ENCODE results near the gene CTCF. TPM values are rescaled to one million over a fixed set of nuclear protein-coding genes. Genes with fewer than 3 reads are reported as not detected.
A peak's percentile ranks its signal among the peaks of the same experiment; 100 is the strongest.

CTCF gene
- total RNA-seq, 2 donors from 2014 or later: 24.5 to 31.6 TPM

DNA sequence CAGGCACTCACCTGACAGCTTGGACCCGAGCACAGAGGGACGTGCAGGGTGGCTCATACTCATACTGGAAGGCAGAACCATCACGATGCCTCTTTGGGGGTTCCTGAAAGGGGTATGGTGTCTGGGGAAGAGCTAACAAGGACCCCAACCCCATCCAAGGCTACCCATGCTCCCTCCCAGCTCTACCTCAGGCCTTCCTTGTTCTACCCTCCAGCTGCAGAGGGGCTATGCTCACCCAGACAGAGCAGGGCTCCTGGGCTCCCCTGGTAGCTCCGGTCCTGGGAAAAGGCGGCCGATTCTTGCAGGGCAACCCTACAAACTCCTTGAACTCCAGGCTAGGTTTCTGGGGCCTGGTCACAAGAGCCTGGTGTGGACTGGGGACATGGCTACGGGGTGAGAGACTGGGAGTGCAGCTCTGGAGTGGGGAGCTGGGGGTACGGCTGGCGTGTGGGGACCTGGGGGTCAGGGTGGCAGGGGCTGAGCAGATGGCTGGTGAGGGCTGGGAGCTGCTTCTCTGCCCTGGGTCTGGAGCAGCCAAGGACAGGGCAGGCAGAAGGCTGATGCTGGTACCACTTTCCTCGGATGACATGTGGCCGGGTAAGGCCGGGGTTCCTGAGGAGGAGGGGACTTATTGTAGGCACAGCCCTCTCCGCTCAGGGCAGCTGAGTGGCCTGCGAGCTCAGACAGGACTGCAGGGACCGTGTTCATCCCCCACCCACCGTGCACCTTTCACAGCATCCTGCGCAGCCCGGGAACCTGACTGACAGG lies 95.6 kb downstream of the CTCF start:
- TF ChIP-seq, protein P1, sequence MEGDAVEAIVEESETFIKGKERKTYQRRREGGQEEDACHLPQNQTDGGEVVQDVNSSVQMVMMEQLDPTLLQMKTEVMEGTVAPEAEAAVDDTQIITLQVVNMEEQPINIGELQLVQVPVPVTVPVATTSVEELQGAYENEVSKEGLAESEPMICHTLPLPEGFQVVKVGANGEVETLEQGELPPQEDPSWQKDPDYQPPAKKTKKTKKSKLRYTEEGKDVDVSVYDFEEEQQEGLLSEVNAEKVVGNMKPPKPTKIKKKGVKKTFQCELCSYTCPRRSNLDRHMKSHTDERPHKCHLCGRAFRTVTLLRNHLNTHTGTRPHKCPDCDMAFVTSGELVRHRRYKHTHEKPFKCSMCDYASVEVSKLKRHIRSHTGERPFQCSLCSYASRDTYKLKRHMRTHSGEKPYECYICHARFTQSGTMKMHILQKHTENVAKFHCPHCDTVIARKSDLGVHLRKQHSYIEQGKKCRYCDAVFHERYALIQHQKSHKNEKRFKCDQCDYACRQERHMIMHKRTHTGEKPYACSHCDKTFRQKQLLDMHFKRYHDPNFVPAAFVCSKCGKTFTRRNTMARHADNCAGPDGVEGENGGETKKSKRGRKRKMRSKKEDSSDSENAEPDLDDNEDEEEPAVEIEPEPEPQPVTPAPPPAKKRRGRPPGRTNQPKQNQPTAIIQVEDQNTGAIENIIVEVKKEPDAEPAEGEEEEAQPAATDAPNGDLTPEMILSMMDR (IDR thresholded peaks at IDR 0.05): no peak
- no peak for DNase-seq (ENCODE audit: low spot score)

DNA sequence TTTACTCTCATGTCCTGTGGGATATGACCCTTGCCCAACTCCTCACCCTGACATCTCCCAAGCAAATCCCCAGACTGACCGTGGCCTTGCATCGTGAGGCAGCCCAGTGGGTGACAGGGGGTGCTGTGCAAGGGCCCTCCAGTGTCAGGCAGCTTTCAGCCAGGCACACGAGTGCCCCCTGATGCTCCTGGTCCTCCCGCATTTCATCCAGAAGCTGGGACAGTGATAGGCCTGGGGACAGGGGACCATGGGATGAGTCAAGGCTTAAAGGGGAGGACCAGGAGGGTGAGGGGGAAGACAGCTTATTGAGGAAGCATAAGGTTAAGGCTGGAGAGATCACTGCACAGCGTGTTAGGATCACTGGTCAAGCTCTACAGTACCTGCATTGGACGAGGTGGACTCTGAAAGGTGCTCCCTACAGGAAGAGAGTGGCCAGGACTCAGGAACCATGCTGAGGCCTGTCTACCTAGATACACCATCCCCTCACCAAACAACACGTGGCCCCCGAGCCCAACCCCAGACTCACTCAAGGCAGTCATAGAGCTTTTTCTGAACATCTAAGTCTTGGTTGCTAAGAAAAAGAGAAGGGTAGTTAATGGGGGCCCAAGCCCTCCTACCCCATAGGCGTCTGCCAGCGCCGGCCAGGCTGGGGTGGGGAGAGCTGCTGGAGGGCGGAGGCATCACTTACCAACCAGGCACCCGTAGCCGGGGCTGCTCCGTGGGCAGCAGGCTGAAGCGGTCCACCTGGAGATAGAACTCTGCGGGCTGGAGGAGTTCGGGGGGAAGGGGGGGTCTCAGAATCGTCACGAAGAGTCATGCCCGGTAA lies 96.7 kb downstream of the CTCF start:
- DNase-seq (ENCODE audit: low spot score): no peak
- H3K4me3 ChIP-seq: peak overlapping the region; percentile 82 to 88
- peaks cover 0 to 22% of the 10 kb centered on the region in 2 donors for H3K4me1 ChIP-seq
- no peaks in the 10 kb centered on the region for H3K9me3 ChIP-seq
- no peaks in the 10 kb centered on the region for H3K36me3 ChIP-seq
- TF ChIP-seq, protein P1 (IDR thresholded peaks at IDR 0.05): no peak
- peaks cover 4 to 5% of the 10 kb centered on the region in 2 donors for H3K27me3 ChIP-seq
- peak overlapping the region in 1 of 2 donors; percentile 95 for H3K27ac ChIP-seq

More for the DNA sequence above, 95.6 kb downstream of the CTCF start:
- peaks cover 5 to 7% of the 10 kb centered on the region in 2 donors for H3K27me3 ChIP-seq
- H3K9me3 ChIP-seq: no peaks in the 10 kb centered on the region
- H3K4me3 ChIP-seq: no peak overlapping the region
- no peaks in the 10 kb centered on the region for H3K36me3 ChIP-seq
- no peak overlapping the region for H3K27ac ChIP-seq
- peaks cover 0 to 30% of the 10 kb centered on the region in 2 donors for H3K4me1 ChIP-seq

DNA sequence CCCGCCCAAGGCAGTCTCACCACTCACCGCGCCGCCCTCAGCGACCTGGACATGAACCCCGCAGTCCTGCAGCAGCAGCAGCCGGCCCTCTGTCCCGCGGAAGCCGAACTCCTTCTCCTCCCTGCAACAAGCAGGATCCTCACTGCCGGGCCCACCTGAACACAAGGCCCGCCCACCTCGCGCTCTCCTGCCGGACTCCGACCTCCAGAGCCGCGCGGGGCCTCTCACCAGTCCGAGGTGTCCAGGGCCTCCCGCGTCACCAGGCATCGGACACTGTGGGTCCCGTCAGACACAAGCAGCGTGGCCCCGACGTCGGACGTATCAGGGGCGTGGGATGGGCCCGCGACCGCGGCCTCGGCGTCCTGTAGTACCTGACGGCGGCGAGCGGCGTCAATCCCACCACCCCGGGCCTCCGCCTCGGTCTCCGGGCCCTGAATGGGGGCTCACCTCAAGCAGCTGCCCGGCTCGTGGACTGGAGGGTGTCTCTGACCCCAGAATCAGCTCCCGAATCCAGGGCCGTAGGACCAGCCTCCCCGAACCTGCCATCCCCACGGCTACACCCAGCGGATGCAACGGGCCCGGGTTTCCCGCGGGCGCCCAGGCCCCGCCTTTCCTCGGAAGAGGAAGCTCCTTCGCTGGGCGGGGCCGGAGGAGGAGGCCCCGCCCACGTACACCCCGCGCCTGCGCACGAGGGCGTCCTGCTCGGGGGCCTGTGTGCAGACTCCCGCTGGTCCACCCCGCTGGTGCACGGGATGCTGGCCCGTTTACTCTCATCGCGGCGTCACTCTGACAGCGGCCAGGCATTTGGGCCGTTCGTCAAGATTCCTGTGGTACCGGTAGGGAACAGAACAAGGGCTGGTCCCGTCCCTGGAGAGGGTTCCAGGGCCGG lies 97.6 kb downstream of the CTCF start, which contains the start of gene ACD:
Gene ACD, minus strand, starts transcription at position 586 of the 889 bp plus-strand sequence. Its CDS starts 40 bp downstream, at position 546.
- Histone ChIP-seq H3K9me3 (no peaks in the 10 kb centered on the region), H3K4me3 (peak within 1 kb of the TSS; percentile 82 to 88), H3K4me1 (peaks cover 0 to 22% of the 10 kb centered on the region in 2 donors), H3K27me3 (no peaks in the 10 kb centered on the region), H3K36me3 (no peaks in the 10 kb centered on the region), H3K27ac (peak within 1 kb of the TSS; percentile 95 to 97)
- DNase-seq (ENCODE audit: low spot score): peak; percentile 90
- TF ChIP-seq, protein P1 (IDR thresholded peaks at IDR 0.05): peak in 1 of 2 donors; percentile 17

DNA sequence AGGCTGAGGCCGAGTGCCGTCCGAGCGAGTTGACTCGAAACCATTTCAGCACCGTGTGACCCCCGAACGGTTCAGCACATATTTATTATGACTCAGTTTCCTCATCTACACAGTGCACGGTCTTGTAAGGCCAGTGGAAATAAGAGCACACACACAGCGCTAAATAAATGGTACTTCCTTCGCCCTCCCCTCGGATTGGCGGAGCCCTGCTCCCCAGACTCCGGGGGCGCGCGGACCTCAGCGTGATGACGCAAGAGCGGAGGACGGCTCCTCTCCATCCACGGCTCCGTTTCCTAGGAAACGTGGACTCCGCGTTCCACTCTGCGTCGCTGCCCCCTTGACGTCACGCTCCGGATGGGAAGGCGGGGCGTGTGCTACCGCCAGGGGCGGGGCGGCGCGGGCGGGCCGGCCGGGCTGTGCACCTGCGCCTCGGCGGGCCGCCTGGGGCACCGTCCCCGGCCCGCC lies 98.3 kb downstream of the CTCF start, which contains the start of gene PARD6A:
Gene PARD6A, plus strand, starts transcription at position 397 of the 465 bp plus-strand sequence. CDS start 79 bp downstream, outside the sequence.
- TF ChIP-seq, protein P1 (IDR thresholded peaks at IDR 0.05): no peak
- Histone ChIP-seq H3K27ac (peak within 1 kb of the TSS; percentile 95 to 97), H3K36me3 (no peaks in the 10 kb centered on the region), H3K4me1 (peaks cover 0 to 25% of the 10 kb centered on the region in 2 donors), H3K4me3 (peak within 1 kb of the TSS; percentile 82 to 88), H3K9me3 (no peaks in the 10 kb centered on the region), H3K27me3 (no peaks in the 10 kb centered on the region)
- DNase-seq (ENCODE audit: low spot score): peak; percentile 96

Data from right atrium auricular region (tissue), 2 donors.